A549 (cell line): ENCODE data around the gene SLIT3. TPM values are rescaled to one million over a fixed set of nuclear protein-coding genes. Genes with fewer than 3 reads are reported as not detected.
A peak's percentile ranks its signal among the peaks of the same experiment; 100 is the strongest.

Experiments
- ATAC-seq, 2 experiments: fragments of 200-7000 bp in 1 of 2; fragments of >200 bp in 1 of 2; cut with Nextera tagmentation in 1 of 2; cut with Tn5 transposase in 1 of 2; 3 replicates each; pipeline versions ENCODE4 v1.8.0 to v1.9.1; 2018 to 2020; ENCODE audit warnings: mild to moderate bottlenecking in 1 of 2, moderate library complexity in 1 of 2
- CTCF ChIA-PET: fragments of 300-600 bp; sonication (Branson Sonifier 250); formaldehyde crosslinking; extraction: SDS; loops from one replicate; lab custom pipeline; 2021; ENCODE audit warnings: antibody characterized with exemption, inconsistent platforms; lab: Yijun Ruan, JAX
- POLR2A ChIA-PET: fragments of 350-600 bp; formaldehyde crosslinking; extraction: SDS; loops from one replicate; lab custom pipeline; 2021; ENCODE audit warnings: antibody characterized with exemption, inconsistent platforms; lab: Yijun Ruan, JAX
- DNase-seq, 2 experiments: peaks; one replicate each; pipeline versions ENCODE4 v3.0.0 to v3.0.0-alpha.2; 2011 to 2016; ENCODE audit warnings: low read depth in 1 of 2, low spot score in 1 of 2
- FAIRE-seq: peaks from 2 replicates; lab custom pipeline; 2011; peaks lifted over from hg19 to GRCh38; lab: Jason Lieb, UNC
- H3K27ac ChIP-seq, 2 experiments: fragments of >200 bp; sonication (Bioruptor Twin); formaldehyde crosslinking; 3 replicates each; pipeline ENCODE4 v1.5.1; 2016 to 2017
- H3K4me1 ChIP-seq: fragments of >200 bp; sonication (Bioruptor Twin); formaldehyde crosslinking; 3 replicates; pipeline ENCODE4 v1.6.1; 2016
- H3K4me2 ChIP-seq: fragments of >200 bp; sonication (Bioruptor Twin); formaldehyde crosslinking; 3 replicates; pipeline ENCODE4 v1.6.1; 2016
- H3K4me3 ChIP-seq: fragments of >200 bp; sonication (Bioruptor Twin); formaldehyde crosslinking; 3 replicates; pipeline ENCODE4 v1.5.1; 2016
- H3K9me3 ChIP-seq: fragments of >200 bp; sonication (Bioruptor Twin); formaldehyde crosslinking; 3 replicates; pipeline ENCODE4 v1.6.1; 2016
- CBX2 ChIP-seq: fragments of 200-600 bp; sonication (generic); IDR thresholded peaks from 2 replicates; pipeline ENCODE4 v1.6.1; 2016; ENCODE audit warnings: low read depth, mild to moderate bottlenecking, borderline replicate concordance
- CEBPB ChIP-seq, 2 experiments: fragments of >200 bp in 1 of 2; sonication (Bioruptor Twin) in 1 of 2; formaldehyde crosslinking in 1 of 2; IDR thresholded peaks; 2 replicates each; pipeline ENCODE4 v1.6.1; 2012 to 2016
- ESRRA ChIP-seq: fragments of 150-350 bp; IDR thresholded peaks from 2 replicates; pipeline ENCODE4 v1.6.1; 2014; ENCODE audit warnings: mild to moderate bottlenecking, low read length, borderline replicate concordance
- GATA3 ChIP-seq: IDR thresholded peaks from 2 replicates; pipeline ENCODE4 v1.6.1; 2012; ENCODE audit warnings: borderline replicate concordance
- HDAC2 ChIP-seq: fragments of 200-600 bp; sonication (generic); IDR thresholded peaks from 2 replicates; pipeline ENCODE4 v1.6.1; 2016
- HOXB13 ChIP-seq: fragments of 250-450 bp; sonication (Bioruptor Pico); IDR thresholded peaks from 2 replicates; pipeline ENCODE4 v1.5.0; 2020; ENCODE audit warnings: low read depth, mild to moderate bottlenecking, moderate library complexity
- HOXB5 ChIP-seq: fragments of 250-450 bp; sonication (Bioruptor Pico); IDR thresholded peaks from 2 replicates; pipeline ENCODE4 v1.5.0; 2020; ENCODE audit warnings: mild to moderate bottlenecking, moderate library complexity
- KDM1A ChIP-seq: fragments of 200-600 bp; sonication (generic); IDR thresholded peaks from 2 replicates; pipeline ENCODE4 v1.6.1; 2016; ENCODE audit warnings: low read depth, mild to moderate bottlenecking
- MYC ChIP-seq: IDR thresholded peaks from 2 replicates; pipeline ENCODE4 v1.6.1; 2012; ENCODE audit warnings: mild to moderate bottlenecking, inconsistent platforms, low read length, improper control_type of control experiment, borderline replicate concordance
- NPAS2 ChIP-seq: fragments of 250-450 bp; sonication (Bioruptor Pico); IDR thresholded peaks from 2 replicates; pipeline ENCODE4 v1.8.0; 2022; ENCODE audit warnings: mild to moderate bottlenecking, moderate library complexity, borderline replicate concordance
- PHF8 ChIP-seq: fragments of 200-600 bp; sonication (generic); IDR thresholded peaks from 2 replicates; pipeline ENCODE4 v1.6.1; 2016; ENCODE audit warnings: low read depth, mild to moderate bottlenecking, antibody characterized with exemption, moderate library complexity, borderline replicate concordance
- SREBF2 ChIP-seq: fragments of 450-650 bp; IDR thresholded peaks from 2 replicates; pipeline ENCODE4 v1.6.1; 2014; ENCODE audit warnings: mild to moderate bottlenecking, moderate library complexity
- TFCP2L1 ChIP-seq: fragments of 250-450 bp; sonication (Bioruptor Pico); IDR thresholded peaks from 2 replicates; pipeline ENCODE4 v1.5.0; 2021; ENCODE audit warnings: mild to moderate bottlenecking
- TP53 ChIP-seq: fragments of 250-450 bp; sonication (Bioruptor Pico); IDR thresholded peaks from 2 replicates; pipeline ENCODE4 v1.5.0; 2021; ENCODE audit warnings: mild to moderate bottlenecking, moderate library complexity
- ZC3H11A ChIP-seq: fragments of 450-650 bp; IDR thresholded peaks from 2 replicates; pipeline ENCODE4 v1.6.1; 2014; ENCODE audit warnings: antibody characterized with exemption, mild to moderate bottlenecking
- ZFP36 ChIP-seq: fragments of 450-650 bp; IDR thresholded peaks from 2 replicates; pipeline ENCODE4 v1.6.1; 2014; ENCODE audit warnings: borderline replicate concordance; ENCODE audit not compliant: partially characterized antibody
- ZSCAN20 ChIP-seq: fragments of 250-450 bp; sonication (Bioruptor Pico); IDR thresholded peaks from 2 replicates; pipeline ENCODE4 v1.8.0; 2022; ENCODE audit warnings: mild to moderate bottlenecking, moderate library complexity
- WGBS: methylation state at CpG from one replicate; pipeline ENCODE4 v1.1.6; 2017; ENCODE audit errors: missing lambda C conversion rate; 5-methylcytosine and 5-hydroxymethylcytosine counted together
- polyA plus RNA-seq, 4 experiments: library from polyadenylated mRNA; depleted of rRNA in 3 of 4; stranded (reverse); fragments of >200 nt; fragmentation: RNase III in 1 of 4; extraction: RNeasy Plus Mini Kit Qiagen cat#74134 plus additional on column Dnase treatment in 1 of 4; gene quantifications; 2 replicates in 3 of 4; 3 replicates in 1 of 4; pipeline ENCODE4 v1.2.3, GENCODE V29; 2011 to 2017
- TF ChIP-seq, protein P1 (sequence below): IDR thresholded peaks from 2 replicates; pipeline ENCODE4 v1.6.1; 2012
- TF ChIP-seq, protein P2 (sequence below): fragments of 150-350 bp; IDR thresholded peaks from 2 replicates; pipeline ENCODE4 v1.6.1; 2014; ENCODE audit warnings: low read depth, mild to moderate bottlenecking, low read length
- TF ChIP-seq, protein P3 (sequence below): IDR thresholded peaks from 2 replicates; pipeline ENCODE4 v1.6.1; 2012
- TF ChIP-seq, protein P4 (sequence below): fragments of 250-450 bp; sonication (Bioruptor Pico); IDR thresholded peaks from 2 replicates; pipeline ENCODE4 v1.5.0; 2021; ENCODE audit warnings: mild to moderate bottlenecking, moderate library complexity, borderline replicate concordance
- TF ChIP-seq, protein P5 (sequence below): fragments of >200 bp; sonication (Bioruptor Twin); formaldehyde crosslinking; IDR thresholded peaks from 2 replicates; pipeline ENCODE4 v1.6.1; 2016
- TF ChIP-seq, protein P6 (sequence below): fragments of 200-600 bp; sonication (generic); IDR thresholded peaks from 2 replicates; pipeline ENCODE4 v1.6.1; 2016; ENCODE audit warnings: antibody characterized with exemption, mild to moderate bottlenecking, moderate library complexity

The SLIT3 gene
- polyA plus RNA-seq, 2 of the 4 experiments (the other 2 are of a cell fraction): 12.7 to 22.9 TPM

DNA sequence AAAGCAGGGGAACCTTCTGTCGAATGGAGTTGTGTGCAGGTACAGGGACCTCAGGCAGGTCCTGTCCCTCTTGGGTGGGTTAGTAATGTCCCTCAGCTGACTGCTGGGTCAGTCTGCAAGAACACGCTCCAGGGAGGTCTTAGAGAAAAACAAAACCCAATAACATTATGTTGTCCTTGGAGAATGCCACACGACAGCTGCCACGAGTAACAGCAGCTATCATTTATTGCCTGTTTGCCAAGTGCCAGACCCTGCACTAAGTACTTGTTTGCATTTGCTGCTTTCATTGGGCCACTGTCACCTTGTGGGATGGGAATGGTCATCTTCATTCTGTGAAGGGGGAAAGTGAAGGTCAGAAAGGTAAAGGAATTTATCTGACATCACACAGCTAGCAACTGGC lies 310.3 kb downstream of the SLIT3 start:
- ATAC-seq: no peak
- POLR2A ChIA-PET: interaction anchor here (1.8 kb wide), 1 partner anchor 310 kb away, joined by 7 read pairs; the partner anchor contains the start of gene SLIT3

DNA sequence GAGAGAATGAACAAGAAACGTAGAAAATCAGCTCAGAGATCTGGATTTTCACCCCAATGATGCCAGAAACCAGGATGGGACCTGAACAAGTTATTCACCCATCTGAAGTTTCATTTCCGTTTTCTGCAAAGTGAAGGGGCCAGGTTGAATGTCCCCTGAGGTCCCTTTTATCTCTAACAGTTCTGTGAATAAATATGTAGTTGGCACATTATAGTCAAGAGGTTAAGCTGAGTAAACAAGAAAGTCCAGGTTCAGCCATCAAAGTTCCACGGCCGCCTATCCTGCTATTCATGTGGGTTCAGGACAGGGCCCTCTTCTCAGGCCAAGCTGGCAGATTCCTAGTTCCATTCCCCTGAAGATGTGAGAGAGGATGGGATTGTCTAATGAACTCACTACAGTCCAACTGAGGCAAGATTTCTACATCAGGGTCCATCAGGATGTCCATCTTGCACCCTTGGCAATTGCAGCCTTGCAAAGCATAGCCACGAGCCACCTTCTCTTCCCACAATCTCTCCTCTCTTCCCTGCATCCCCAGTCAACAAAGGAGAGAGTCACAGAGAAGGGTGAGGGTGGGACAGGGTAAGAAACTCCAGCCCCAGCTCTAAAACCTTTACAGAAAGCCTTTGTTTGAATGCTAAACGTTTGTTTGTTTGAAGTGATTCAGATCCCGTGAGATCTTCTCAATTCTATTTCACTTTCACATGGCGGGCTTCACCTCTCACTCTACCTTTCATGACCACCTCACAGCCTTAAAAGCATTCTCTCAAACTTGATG lies 311.0 kb downstream of the SLIT3 start:
- ATAC-seq (no peak), FAIRE-seq (no peak), DNase-seq (no peak)
- ChIA-PET CTCF (interaction anchor here (0.6 to 8.1 kb wide), 20 partner anchors 11 to 590 kb away, joined by 3 to 96 read pairs (median 4); partner anchors contain the start of gene SLIT3), POLR2A (interaction anchor here (1.8 kb wide), 1 partner anchor 311 kb away, joined by 7 read pairs; the partner anchor contains the start of gene SLIT3)
- no peak for TF ChIP-seq PHF8
- TF ChIP-seq, protein P1, sequence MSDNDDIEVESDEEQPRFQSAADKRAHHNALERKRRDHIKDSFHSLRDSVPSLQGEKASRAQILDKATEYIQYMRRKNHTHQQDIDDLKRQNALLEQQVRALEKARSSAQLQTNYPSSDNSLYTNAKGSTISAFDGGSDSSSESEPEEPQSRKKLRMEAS: no peak
- no peak for TF ChIP-seq KDM1A
- no peak for TF ChIP-seq SREBF2
- TF ChIP-seq HDAC2: no peak
- no peak for TF ChIP-seq ESRRA
- TF ChIP-seq, protein P2, sequence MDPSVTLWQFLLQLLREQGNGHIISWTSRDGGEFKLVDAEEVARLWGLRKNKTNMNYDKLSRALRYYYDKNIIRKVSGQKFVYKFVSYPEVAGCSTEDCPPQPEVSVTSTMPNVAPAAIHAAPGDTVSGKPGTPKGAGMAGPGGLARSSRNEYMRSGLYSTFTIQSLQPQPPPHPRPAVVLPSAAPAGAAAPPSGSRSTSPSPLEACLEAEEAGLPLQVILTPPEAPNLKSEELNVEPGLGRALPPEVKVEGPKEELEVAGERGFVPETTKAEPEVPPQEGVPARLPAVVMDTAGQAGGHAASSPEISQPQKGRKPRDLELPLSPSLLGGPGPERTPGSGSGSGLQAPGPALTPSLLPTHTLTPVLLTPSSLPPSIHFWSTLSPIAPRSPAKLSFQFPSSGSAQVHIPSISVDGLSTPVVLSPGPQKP: no peak
- TF ChIP-seq HOXB13 (CRISPR knock-in tag): no peak
- TF ChIP-seq TP53 (CRISPR knock-in tag): no peak
- H3K4me3 ChIP-seq: no peak overlapping the region
- H3K4me2 ChIP-seq: no peak overlapping the region
- 64% methylated on average over 8 of the region's 8 CpGs for WGBS
- no peaks in the 10 kb centered on the region for H3K9me3 ChIP-seq
- peaks cover 72% of the 10 kb centered on the region for H3K4me1 ChIP-seq
- H3K27ac ChIP-seq: peak overlapping the region in 1 of 2 experiments; percentile 61; a peak in 3 of 6 replicates

More for the DNA sequence above, 310.3 kb downstream of the SLIT3 start:
- H3K27ac ChIP-seq: peak overlapping the region in 1 of 2 experiments; percentile 84; a peak in 3 of 6 replicates
- no peak for DNase-seq
- H3K4me1 ChIP-seq: peaks cover 80% of the 10 kb centered on the region
- no peak overlapping the region for H3K4me2 ChIP-seq
- 84% methylated on average over 4 of the region's 4 CpGs for WGBS
- no peak overlapping the region for H3K4me3 ChIP-seq
- TF ChIP-seq, protein P3, sequence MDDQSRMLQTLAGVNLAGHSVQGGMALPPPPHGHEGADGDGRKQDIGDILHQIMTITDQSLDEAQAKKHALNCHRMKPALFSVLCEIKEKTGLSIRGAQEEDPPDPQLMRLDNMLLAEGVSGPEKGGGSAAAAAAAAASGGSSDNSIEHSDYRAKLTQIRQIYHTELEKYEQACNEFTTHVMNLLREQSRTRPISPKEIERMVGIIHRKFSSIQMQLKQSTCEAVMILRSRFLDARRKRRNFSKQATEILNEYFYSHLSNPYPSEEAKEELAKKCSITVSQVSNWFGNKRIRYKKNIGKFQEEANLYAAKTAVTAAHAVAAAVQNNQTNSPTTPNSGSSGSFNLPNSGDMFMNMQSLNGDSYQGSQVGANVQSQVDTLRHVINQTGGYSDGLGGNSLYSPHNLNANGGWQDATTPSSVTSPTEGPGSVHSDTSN: no peak
- TF ChIP-seq ZC3H11A: no peak
- TF ChIP-seq SREBF2: no peak
- no peak for TF ChIP-seq NPAS2 (CRISPR knock-in tag)
- TF ChIP-seq CBX2: no peak
- no peak for TF ChIP-seq HOXB5 (CRISPR knock-in tag)
- no peak for TF ChIP-seq ZSCAN20 (CRISPR knock-in tag)
- FAIRE-seq: no peak
- CTCF ChIA-PET: interaction anchor here (0.8 to 8.1 kb wide), 11 partner anchors 12 to 589 kb away, joined by 3 to 96 read pairs (median 4); partner anchors contain the start of gene SLIT3
- H3K9me3 ChIP-seq: no peaks in the 10 kb centered on the region

DNA sequence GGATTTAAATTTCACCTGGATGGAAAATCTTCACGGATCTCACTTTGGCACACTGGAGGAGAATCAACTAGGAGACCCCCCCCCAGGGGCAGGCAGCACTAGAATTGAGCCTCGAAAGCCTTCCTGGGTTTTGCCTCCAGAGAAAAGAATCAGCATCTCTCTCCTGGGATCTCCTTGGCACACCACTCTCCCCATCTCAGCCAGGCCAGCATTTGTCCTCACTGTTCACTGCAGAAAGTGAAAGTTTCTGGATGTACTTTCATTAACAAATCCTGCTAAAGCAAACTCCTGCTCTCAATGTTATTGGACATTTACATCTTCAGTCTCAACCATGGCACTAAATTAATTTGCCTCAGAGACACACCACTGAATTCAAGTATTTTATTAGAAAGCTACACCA lies 312.2 kb downstream of the SLIT3 start:
- Histone ChIP-seq H3K4me3 (no peak overlapping the region), H3K27ac (peak overlapping the region in 1 of 2 experiments; percentile 61; a peak in 3 of 6 replicates), H3K9me3 (no peaks in the 10 kb centered on the region), H3K4me1 (peaks cover 60% of the 10 kb centered on the region), H3K4me2 (no peak overlapping the region)
- CTCF ChIA-PET: interaction anchor here (0.5 to 8.1 kb wide), 22 partner anchors 10 to 592 kb away, joined by 3 to 96 read pairs (median 6); partner anchors contain the start of gene SLIT3
- POLR2A ChIA-PET: no interaction called here
- DNase-seq (no peak), FAIRE-seq (no peak), ATAC-seq (no peak)
- WGBS: 94% methylated on average over 2 of the region's 2 CpGs
- TF ChIP-seq, protein P4, sequence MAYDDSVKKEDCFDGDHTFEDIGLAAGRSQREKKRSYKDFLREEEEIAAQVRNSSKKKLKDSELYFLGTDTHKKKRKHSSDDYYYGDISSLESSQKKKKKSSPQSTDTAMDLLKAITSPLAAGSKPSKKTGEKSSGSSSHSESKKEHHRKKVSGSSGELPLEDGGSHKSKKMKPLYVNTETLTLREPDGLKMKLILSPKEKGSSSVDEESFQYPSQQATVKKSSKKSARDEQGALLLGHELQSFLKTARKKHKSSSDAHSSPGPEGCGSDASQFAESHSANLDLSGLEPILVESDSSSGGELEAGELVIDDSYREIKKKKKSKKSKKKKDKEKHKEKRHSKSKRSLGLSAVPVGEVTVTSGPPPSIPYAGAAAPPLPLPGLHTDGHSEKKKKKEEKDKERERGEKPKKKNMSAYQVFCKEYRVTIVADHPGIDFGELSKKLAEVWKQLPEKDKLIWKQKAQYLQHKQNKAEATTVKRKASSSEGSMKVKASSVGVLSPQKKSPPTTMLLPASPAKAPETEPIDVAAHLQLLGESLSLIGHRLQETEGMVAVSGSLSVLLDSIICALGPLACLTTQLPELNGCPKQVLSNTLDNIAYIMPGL (CRISPR knock-in tag): no peak
- TF ChIP-seq CEBPB (IDR thresholded peaks at IDR 0.05): no peak
- no peak for TF ChIP-seq SREBF2
- no peak for TF ChIP-seq HDAC2
- no peak for TF ChIP-seq GATA3
- TF ChIP-seq CBX2: no peak
- TF ChIP-seq, protein P5, sequence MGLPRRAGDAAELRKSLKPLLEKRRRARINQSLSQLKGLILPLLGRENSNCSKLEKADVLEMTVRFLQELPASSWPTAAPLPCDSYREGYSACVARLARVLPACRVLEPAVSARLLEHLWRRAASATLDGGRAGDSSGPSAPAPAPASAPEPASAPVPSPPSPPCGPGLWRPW: no peak
- no peak for TF ChIP-seq MYC
- no peak for TF ChIP-seq TFCP2L1 (CRISPR knock-in tag)
- TF ChIP-seq, protein P6, sequence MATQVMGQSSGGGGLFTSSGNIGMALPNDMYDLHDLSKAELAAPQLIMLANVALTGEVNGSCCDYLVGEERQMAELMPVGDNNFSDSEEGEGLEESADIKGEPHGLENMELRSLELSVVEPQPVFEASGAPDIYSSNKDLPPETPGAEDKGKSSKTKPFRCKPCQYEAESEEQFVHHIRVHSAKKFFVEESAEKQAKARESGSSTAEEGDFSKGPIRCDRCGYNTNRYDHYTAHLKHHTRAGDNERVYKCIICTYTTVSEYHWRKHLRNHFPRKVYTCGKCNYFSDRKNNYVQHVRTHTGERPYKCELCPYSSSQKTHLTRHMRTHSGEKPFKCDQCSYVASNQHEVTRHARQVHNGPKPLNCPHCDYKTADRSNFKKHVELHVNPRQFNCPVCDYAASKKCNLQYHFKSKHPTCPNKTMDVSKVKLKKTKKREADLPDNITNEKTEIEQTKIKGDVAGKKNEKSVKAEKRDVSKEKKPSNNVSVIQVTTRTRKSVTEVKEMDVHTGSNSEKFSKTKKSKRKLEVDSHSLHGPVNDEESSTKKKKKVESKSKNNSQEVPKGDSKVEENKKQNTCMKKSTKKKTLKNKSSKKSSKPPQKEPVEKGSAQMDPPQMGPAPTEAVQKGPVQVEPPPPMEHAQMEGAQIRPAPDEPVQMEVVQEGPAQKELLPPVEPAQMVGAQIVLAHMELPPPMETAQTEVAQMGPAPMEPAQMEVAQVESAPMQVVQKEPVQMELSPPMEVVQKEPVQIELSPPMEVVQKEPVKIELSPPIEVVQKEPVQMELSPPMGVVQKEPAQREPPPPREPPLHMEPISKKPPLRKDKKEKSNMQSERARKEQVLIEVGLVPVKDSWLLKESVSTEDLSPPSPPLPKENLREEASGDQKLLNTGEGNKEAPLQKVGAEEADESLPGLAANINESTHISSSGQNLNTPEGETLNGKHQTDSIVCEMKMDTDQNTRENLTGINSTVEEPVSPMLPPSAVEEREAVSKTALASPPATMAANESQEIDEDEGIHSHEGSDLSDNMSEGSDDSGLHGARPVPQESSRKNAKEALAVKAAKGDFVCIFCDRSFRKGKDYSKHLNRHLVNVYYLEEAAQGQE: no peak
- no peak for TF ChIP-seq ZFP36
